Astrocyte of the cerebellum (primary cell): ENCODE measurements around the gene MCTP2.

Source experiments
- DNase-seq: peaks from one replicate; pipeline ENCODE4 v3.0.0-alpha.2; 2011; ENCODE audit warnings: low read depth
- H3K4me3 ChIP-seq: 2 replicates; pipeline ENCODE4 v1.5.1; 2011; ENCODE audit warnings: mild to moderate bottlenecking, low read depth, low read length, moderate library complexity
- CTCF ChIP-seq: IDR thresholded peaks from 2 replicates; pipeline ENCODE4 v1.5.1; 2012; ENCODE audit warnings: low read length, low read depth, moderate library complexity, mild to moderate bottlenecking; ENCODE audit errors: missing control alignments
- in situ Hi-C: cut with HindIII; loops from 2 replicates; pipeline ENCODE4 v1.10.0; 2017; ENCODE audit warnings: low sequenced_read_pairs

Gene MCTP2

GRCh38 chr15:94230883-94231722 lies at the start of gene MCTP2:
TSS of gene MCTP2 (plus strand) at chr15:94231561. CDS start at chr15:94298266, 66,705 bp downstream.
- DNase-seq: peak; percentile 12
- no peak for TF ChIP-seq CTCF
- peak within 1 kb of the TSS; percentile 53 for H3K4me3 ChIP-seq
- in situ Hi-C loops: no loop called here

- DNase-seq: no peak
- in situ Hi-C loops: no loop called here
- TF ChIP-seq CTCF: no peak
Measured at GRCh38 chr15:94182883-94183282, 48.5 kb upstream of the MCTP2 start.

GRCh38 chr15:94185547-94186236 lies 45.7 kb upstream of the MCTP2 start:
- no peak for DNase-seq
- in situ Hi-C loops: no loop called here
- TF ChIP-seq CTCF: no peak
- no peak overlapping the region for H3K4me3 ChIP-seq

More at GRCh38 chr15:94182883-94183282, 48.5 kb upstream of the MCTP2 start:
- H3K4me3 ChIP-seq: no peak overlapping the region

GRCh38 chr15:94186770-94187331 lies 44.5 kb upstream of the MCTP2 start:
- in situ Hi-C loops: no loop called here
- no peak overlapping the region for H3K4me3 ChIP-seq
- no peak for TF ChIP-seq CTCF
- no peak for DNase-seq

- in situ Hi-C loops: no loop called here
- no peak for TF ChIP-seq CTCF
- no peak overlapping the region for H3K4me3 ChIP-seq
- no peak for DNase-seq
Measured at GRCh38 chr15:94193906-94194305, 37.5 kb upstream of the MCTP2 start.

GRCh38 chr15:94196531-94196930 lies 34.8 kb upstream of the MCTP2 start:
- TF ChIP-seq CTCF: no peak
- in situ Hi-C loops: no loop called here

More at GRCh38 chr15:94196531-94196930, 34.8 kb upstream of the MCTP2 start:
- no peak overlapping the region for H3K4me3 ChIP-seq
- no peak for DNase-seq
